Skin of body (tissue), 2 donors: Measurements from ENCODE around the gene CARMIL1. TPM values are rescaled to one million over a fixed set of nuclear protein-coding genes. Genes with fewer than 3 reads are reported as not detected.
A peak's percentile ranks its signal among the peaks of the same experiment; 100 is the strongest.
"Not testable (repeated sequence)": the region's sequence is repeated elsewhere in the genome, so short reads cannot be mapped to it uniquely, and the experiment has no call there.

ENCODE experiments used
- DNase-seq: peaks from one replicate; lab custom pipeline; 2025; lab: John Stamatoyannopoulos, UW
- total RNA-seq: library from RNA; depleted of rRNA; stranded (reverse); fragments of >200 nt; gene quantifications from one replicate; pipeline ENCODE4 v1.2.3, GENCODE V29; 2014

CARMIL1 gene
- total RNA-seq, 1 donor from 2014 or later, result 17.9 TPM

DNA sequence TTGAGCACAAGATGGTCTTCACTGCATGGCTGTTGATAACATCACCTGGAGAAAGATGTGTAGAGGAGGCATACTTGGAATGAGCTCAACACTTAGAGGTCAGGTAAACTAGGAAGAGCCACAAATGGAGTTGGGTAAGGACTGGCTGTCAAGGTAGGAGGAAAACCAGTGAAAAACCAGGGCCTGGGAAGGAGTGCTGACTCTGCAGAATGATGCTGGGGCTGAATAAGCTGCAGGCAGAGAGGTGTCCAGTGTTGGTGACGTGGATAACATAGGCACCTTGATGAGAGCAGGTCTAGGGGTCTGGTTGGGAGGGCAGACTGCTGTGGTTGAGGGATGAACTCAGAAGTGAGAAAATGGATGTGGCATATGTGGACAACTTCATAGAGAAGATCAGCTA, 160.2 kb downstream of the CARMIL1 start:
- DNase-seq, result no peak

DNA sequence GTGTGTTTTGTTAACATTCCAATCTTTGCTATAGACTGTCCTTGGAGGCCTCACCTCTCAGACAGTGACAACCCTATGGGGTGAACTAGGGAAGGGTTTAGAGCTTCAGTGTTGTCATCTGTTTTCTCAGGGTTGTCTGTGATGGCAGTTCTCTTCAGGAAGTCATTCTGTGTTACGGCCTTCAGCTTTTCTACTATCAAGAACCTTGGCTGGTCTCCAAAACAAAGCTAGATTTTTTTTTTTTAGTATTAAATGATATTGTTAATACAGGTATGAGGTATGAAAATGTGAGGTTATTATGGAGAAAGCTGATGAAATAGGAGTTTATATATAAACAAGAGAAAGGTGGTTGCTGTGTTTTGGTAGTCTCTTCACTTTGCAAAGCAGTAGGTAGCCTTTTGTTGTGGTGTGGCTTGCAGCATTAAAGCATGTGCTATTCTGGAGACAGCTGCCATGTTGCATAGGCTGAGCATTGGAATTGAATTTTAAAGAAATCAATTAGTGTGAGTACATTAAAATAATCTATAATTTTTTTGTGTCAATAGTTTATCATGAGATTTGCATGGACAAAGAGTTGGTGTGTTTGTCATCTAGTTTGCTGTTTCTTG, 162.6 kb downstream of the CARMIL1 start:
- no peak for DNase-seq

DNA sequence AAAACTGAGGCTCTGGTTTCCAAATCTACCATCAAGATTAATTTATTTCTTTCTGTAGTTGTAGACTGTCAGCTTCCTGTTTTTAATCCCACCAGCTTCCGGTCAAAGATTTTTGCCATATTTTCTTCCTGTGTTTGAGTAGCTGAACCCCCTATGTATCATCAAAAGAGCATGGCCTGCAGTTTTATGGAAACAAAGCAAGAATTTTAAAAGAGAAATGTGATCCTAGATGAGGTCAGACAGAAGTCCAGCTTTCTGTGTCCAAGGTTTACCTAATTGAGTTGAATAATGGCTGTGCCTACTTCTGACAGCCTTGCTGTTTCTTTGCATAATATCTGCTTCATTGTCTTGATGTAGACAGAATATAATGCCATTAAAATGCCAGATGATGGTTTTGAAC, 163.7 kb downstream of the CARMIL1 start:
- DNase-seq, result no peak

DNA sequence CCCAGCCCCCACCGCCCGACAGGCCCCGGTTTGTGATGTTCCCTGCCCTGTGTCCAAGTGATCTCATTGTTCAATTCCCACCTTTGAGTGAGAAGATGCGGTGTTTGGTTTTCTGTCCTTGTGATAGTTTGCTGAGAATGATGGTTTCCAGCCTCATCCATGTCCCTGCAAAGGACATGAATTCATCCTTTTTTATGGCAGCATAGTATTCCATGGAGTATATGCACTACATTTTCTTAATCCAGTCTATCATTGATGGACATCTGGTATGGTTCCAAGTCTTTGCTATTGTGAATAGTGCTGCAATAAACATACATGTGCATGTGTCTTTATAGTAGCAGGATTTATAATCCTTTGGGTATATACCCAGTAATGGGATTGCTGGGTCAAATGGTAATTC, 165.3 kb downstream of the CARMIL1 start:
- DNase-seq, result not testable (repeated sequence)

DNA sequence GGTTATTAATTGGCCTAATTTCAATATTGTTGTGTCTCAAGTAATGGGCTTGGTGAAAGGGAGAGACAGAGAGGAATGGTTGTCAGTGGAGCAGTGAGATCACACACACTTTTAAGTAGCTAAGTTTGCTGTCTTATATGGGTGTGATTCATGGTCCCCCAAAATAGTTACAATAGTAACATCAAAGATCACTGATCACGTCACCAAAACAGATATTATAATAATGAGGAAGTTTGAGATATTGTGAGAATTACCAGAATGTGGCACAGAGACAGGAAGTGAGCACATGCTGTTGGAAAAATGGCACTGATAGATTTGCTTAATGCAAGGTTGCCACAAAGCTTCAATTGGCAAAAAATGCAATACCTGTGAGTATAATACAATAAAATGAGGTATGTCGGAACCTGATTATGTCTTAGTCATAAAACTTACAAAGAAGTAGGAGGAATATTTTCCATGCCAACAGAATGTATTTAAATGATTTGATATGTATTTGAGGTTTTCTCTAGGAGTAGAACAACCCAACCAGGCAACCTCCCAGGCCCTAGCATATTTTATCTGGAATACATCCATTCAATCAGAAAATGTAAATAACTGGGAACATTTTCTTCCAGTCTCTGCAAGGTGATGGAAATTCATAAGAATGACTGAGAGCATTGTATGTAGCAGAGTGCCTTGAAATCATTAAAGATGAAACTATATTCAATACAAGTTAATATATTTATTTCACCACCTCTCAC, 167.8 kb downstream of the CARMIL1 start:
- DNase-seq, result no peak

- no peak for DNase-seq
Measured at GRCh38 chr6:25447570-25447929, 168.4 kb downstream of the CARMIL1 start.

- DNase-seq, result no peak
Measured at GRCh38 chr6:25448965-25449538, 169.9 kb downstream of the CARMIL1 start.

GRCh38 chr6:25449774-25450173, 170.6 kb downstream of the CARMIL1 start:
- DNase-seq, result no peak

DNA sequence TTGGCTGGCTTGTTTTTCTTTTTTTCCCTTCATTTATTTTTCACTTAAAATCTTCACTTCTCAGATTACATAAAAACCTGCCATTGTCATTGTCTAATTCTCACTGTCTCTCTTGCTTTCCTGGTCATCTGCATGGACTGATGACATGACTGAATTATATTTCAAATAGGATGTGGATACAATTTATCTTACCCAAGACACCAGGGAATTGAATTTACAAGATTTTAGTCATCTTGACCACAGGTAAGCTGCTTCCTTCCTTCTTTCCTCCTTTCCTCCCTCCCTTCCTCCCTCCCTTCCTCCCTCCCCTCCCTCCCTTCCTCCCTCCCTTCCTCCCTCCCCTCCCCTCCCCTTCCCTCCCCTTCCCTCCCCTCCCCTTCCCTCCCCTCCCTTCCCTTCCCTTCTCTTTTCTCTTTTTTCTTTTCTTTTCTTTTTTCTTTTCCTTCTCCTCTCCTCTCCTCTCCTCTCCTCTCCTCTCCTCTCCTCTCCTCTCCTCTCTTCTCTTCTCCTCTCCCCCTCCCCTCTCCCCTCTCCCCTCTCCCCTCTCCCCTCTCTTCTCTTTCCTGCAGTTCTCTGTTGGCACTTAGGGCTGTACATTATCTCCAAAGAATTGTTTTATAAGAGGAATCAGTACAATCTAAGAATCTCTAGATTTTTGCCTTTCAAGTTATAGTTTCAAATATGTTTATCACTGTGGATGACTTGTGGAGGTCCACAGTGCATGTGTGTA, 171.5 kb downstream of the CARMIL1 start:
- no peak for DNase-seq

- no peak for DNase-seq
Measured at GRCh38 chr6:25452031-25452430, 172.9 kb downstream of the CARMIL1 start.

DNA sequence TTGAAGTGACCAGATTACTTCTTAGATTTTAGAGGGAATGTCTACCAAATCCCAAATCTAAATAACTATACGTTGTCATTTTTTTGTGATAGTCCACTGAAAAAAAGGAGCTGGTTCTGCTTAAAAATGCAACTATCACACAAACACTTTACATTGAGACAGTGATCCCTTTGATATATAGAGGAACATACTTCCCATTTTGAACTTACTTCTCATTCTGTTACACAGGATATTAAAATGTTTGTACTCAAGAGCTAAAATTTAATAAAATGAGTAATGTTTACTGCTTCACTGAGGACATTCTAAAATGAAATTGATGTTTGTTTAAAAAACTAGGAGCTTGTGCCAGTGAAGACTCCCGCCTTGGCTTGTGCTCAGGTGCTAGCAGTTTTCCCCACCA, 174.1 kb downstream of the CARMIL1 start:
- DNase-seq, result no peak

GRCh38 chr6:25454136-25454535, 175.0 kb downstream of the CARMIL1 start:
- DNase-seq, result no peak

DNA sequence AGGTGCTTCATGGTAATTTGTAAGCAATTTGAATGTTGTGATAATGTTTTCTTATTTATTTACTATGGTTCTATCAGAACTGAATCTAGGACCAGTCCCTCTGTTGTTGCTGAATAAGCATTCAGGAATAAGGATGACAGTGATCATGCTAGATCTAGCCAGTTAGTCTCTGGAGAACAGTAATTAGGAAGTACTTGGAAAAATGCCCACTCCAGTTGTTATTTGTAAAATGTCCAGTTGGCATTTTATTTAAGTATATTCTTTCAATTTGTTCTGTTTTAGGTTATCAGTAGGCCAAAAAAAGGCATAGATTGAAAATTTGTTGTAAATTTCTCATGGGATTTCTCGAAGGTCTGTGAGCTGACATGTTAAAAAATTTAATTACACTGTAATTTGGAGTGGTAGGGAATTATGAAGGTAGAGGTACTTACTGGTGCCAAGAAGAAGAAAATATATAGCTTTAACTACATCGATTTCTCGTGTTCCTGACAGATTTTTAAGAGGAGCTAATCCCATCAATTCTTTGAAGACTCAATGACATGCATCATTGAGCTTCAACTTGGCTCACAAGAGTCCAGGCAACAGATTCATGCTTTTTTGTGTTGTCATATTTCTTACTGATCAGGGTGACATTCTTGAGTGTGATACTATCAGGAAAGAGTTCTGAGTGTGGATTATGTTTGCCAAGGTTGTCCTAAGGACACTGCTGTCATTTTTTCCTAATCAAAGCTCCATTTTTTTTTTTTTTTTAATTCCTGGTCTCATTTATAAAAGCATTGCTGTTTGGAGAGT, 177.3 kb downstream of the CARMIL1 start:
- no peak for DNase-seq

DNA sequence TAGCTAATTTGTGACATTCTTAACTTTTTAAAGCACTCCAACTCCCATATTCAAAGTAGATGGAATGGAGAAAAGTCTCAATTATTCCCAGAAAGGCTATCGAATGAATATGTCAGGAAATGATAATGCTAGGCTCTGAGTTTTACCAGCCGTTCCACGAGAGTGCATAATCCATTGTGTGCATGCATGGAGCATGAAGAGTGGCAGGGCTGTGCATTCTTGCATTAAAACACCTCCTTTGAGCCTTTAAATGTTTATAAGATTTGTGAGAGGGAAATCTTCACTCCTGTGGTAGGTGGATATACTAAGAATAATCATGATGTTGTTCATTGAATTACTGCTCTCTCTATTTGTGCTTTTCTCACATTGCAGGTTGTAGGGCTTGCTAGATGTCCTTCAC, 178.3 kb downstream of the CARMIL1 start:
- no peak for DNase-seq

- DNase-seq, result no peak
Measured at GRCh38 chr6:25458485-25458884, 179.3 kb downstream of the CARMIL1 start.

DNA sequence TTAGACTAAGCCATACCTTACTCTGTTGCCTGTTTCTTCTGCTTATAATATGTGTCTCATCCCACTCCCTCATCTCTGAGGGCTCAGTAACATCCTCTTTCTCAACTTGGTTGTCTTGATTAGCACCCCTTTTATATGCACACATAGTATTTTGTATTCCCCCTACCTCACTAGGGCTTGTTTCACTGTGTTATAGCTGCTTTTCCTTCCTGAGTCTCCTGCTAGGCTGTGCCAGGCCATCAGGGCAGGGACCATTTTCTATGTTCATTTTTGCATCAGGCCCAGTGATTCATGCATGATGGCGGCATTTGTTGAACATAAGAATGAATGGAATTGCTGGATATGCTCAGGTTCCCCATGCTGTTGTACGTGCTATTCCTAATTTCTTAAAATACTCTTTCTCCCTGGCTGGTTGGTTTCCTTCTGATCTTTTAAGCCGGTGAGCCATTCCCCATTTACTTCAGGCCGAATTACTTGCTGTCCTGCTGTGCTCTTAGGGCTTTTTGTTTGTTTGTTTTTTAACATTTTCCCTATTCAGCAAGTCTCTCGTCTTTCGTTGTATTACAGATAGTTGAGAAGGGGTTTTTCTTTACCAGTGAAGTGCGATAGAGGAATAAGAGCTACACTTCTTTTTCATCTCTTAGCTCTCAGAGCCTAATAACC, 183.2 kb downstream of the CARMIL1 start:
- DNase-seq, result no peak

GRCh38 chr6:25463441-25463840, 184.3 kb downstream of the CARMIL1 start:
- DNase-seq, result no peak

GRCh38 chr6:25464225-25464624, 185.1 kb downstream of the CARMIL1 start:
- no peak for DNase-seq

- DNase-seq, result peak; percentile 60
Measured at GRCh38 chr6:25465941-25466340, 186.8 kb downstream of the CARMIL1 start.

GRCh38 chr6:25468881-25469280, 189.7 kb downstream of the CARMIL1 start:
- no peak for DNase-seq

DNA sequence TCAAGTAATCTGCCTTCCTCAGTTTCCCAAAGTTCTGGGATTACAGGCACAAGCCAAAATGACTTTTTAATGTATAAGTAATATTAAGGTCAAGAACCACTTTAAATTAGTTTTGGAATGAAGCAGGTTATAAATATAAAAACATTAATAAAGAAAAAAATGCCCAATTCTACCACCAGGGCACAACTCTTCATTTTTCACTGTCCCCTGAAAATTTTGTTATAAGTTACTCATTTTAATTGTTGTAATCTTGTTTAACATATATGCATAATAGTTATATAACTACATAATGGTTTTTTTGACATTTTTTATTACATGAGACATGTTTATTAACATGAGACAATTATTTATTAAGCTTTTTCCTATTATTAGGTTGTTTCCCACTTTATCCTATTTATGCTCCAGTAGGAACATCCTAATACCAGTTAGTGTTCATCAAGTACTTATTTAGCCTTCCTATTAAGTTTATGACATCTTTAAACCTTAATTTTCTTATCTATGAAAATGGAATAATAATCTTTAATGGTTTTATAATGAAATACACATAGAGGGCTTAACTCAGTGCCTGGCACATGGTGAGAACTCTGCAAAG, 190.7 kb downstream of the CARMIL1 start:
- DNase-seq, result no peak
